Peyer's patch (tissue), 4 donors: ENCODE measurements around the gene AASDHPPT.

Source experiments
- POLR2A ChIP-seq, 2 donors: fragments of 450-650 bp; IDR thresholded peaks; one replicate each; pipeline ENCODE4 v1.5.1; 2017; ENCODE audit warnings: antibody characterized with exemption in 2 of 2, mild to moderate bottlenecking in 2 of 2, moderate library complexity in 2 of 2
- TF ChIP-seq, protein P1 (sequence below), 6 experiments: fragments of 450-650 bp in 4 of 6; fragments of 200-600 bp in 2 of 6; sonication (generic) in 1 of 6; IDR thresholded peaks; one replicate each; pipeline ENCODE4 v1.5.1; 2017 to 2019; ENCODE audit warnings: antibody characterized with exemption in 6 of 6, mild to moderate bottlenecking in 3 of 6, moderate library complexity in 1 of 6

DNA sequence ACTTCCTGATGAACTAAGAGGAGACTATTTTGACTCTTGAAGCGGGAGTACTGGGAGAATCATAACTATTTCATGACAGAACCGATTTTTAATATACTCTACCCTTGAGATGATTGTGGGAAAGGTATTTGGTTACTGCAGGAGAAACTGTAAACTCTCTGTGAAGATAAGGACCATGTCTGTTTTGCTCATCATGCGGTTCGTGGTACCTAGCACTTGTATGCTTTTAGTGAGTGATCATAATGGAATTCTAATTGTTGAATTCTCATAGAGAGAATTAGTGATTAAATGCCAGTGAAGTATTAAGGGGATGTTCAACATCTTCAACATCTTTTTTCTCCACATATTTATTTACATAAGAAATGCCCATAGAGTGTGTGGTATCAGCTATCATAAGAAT is 11.4 kb downstream of the AASDHPPT start:
- TF ChIP-seq POLR2A (IDR thresholded peaks at IDR 0.05), result no peak
- TF ChIP-seq, protein P1, sequence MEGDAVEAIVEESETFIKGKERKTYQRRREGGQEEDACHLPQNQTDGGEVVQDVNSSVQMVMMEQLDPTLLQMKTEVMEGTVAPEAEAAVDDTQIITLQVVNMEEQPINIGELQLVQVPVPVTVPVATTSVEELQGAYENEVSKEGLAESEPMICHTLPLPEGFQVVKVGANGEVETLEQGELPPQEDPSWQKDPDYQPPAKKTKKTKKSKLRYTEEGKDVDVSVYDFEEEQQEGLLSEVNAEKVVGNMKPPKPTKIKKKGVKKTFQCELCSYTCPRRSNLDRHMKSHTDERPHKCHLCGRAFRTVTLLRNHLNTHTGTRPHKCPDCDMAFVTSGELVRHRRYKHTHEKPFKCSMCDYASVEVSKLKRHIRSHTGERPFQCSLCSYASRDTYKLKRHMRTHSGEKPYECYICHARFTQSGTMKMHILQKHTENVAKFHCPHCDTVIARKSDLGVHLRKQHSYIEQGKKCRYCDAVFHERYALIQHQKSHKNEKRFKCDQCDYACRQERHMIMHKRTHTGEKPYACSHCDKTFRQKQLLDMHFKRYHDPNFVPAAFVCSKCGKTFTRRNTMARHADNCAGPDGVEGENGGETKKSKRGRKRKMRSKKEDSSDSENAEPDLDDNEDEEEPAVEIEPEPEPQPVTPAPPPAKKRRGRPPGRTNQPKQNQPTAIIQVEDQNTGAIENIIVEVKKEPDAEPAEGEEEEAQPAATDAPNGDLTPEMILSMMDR (IDR thresholded peaks at IDR 0.05), result no peak
